ENCODE results near the gene TTLL3.
"Not testable (repeated sequence)": the region's sequence is repeated elsewhere in the genome, so short reads cannot be mapped to it uniquely, and the experiment has no call there.

TTLL3 gene

DNA sequence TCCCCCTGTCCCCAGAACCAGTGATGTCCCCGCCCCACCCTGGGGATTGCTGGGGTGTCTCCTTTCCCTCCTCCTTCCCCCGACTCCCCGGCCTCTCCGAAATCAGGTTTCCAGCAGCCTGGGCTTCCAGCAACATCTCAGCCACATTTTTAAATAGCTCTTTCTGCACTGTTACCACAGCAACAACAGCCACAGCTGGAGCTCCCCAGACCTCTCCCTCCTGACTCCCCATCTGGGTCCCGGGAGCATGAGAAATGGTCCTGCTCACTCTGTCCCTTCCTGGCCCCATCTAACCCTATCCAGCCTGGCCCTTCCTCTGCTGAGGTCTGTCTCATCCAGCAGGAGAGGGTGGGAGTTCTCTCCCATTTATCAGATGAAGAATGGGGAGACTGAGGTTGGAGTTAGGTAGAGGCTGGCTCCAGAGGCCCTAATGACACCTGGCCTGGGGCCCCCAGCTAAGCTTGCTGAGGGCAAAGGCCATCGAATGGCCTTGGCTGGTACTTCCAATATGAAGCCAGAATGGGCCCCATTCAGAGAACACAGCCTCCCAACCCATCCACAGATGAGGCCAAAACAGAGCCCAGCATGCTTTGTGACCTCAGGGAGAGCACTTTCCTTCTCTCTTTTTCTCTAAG lies 41.8 kb upstream of the TTLL3 start:
- H3K4me3 ChIP-seq (ENCODE audit: low read depth, low read length): no peak overlapping the region
- no peak for DNase-seq (ENCODE audit: low read depth)
- TF ChIP-seq, protein P1, sequence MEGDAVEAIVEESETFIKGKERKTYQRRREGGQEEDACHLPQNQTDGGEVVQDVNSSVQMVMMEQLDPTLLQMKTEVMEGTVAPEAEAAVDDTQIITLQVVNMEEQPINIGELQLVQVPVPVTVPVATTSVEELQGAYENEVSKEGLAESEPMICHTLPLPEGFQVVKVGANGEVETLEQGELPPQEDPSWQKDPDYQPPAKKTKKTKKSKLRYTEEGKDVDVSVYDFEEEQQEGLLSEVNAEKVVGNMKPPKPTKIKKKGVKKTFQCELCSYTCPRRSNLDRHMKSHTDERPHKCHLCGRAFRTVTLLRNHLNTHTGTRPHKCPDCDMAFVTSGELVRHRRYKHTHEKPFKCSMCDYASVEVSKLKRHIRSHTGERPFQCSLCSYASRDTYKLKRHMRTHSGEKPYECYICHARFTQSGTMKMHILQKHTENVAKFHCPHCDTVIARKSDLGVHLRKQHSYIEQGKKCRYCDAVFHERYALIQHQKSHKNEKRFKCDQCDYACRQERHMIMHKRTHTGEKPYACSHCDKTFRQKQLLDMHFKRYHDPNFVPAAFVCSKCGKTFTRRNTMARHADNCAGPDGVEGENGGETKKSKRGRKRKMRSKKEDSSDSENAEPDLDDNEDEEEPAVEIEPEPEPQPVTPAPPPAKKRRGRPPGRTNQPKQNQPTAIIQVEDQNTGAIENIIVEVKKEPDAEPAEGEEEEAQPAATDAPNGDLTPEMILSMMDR (IDR thresholded peaks at IDR 0.05; ENCODE audit: insufficient read depth, low read depth, low read length, missing control alignments): no peak

DNA sequence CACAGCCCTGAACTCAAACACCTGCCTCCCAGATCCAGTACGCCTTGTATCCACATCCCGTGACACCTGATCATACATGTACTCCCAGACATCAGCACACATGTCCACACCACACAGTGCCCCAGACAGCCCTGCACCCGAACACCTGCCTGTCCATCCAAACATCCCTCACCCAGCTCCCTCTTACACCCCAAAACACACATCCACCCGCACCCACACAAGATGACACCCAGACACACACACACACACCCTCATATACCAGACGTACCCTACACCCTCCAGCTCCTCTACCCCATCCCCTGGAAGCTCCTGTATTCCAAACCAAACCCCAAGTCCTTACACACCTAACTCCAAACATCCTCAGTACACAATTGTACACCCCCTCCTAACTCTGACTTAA lies 41.0 kb upstream of the TTLL3 start:
- TF ChIP-seq, protein P1 (IDR thresholded peaks at IDR 0.05; ENCODE audit: insufficient read depth, low read depth, low read length, missing control alignments): no peak
- DNase-seq (ENCODE audit: low read depth): no peak
- H3K4me3 ChIP-seq (ENCODE audit: low read depth, low read length): no peak overlapping the region; the same call in 1 of the 2 replicates

DNA sequence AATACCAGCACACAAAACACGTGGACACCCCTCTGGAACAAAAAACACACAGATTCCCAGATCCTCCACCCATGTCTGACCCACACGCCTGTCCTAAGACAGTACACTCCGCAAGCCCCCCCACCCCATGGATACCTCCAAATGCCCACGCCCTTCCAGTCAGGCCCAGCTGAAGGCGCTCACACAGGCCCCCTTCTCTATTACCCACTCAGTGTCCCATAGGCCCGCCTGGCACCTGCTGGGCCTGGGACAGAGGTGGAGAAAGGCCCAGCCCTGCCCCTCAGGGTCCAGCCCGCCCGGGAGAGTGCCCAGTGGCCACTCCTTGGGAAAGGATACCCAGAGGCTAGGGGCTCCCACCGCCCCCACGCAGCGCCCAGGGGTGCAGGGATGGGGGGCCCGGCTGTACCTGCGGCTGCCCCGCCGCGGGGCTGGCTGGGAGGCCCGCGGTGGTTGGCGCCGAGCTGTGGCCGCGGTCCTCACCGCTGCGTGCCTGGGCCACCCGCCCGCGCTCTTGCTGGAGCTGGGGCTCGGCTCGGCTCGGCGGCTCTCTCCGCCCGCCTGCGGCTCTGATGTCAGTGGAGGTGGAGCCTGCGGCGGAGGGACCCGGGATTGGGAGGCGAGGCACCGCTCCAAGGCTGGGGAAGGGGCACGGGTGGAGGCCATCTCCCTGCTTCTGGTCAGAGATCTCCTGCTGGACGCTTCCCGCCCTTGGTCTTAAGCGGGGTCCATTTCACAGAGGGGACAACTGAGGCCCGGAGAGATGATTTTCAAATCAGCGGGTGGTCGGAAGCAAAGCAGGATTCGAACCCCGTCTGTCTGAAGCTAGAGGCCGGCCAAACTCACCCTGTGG lies 40.4 kb upstream of the TTLL3 start, which contains the start of gene CAMK1:
TSS of gene CAMK1 (minus strand) at position 522 of the 850 bp plus-strand sequence. CDS start 2,198 bp downstream, outside the sequence.
- peak within 1 kb of the TSS; percentile 37 for H3K4me3 ChIP-seq (ENCODE audit: low read depth, low read length)
- peak; percentile 46 for DNase-seq (ENCODE audit: low read depth)
- TF ChIP-seq, protein P1 (IDR thresholded peaks at IDR 0.05; ENCODE audit: insufficient read depth, low read depth, low read length, missing control alignments): no peak

DNA sequence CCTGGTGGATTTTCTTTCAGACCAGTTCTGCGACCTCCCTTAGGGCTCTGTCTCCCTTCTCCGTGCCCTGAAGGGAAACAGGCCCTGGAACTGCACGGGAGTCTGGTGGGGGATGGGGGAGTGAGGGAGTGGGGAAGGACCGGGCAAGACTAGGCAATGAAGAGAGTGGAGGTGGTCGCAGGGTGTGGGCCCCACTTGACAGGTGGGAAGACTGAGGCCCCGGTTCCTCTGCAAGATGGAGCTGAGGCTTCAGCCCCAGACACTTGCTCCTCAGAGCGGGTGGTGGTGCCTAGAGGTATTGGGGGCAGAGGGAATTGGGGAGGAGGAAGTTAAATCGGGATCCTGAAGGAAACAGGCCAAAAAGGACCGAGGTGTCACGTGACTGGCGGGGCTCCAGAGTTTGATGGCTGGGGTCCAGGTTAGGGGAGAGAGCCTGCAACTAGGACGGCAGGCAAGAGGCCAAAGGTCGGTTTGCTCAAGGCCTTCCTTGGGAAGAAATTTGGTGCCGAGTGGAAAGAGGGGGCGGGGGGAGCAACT lies 39.7 kb upstream of the TTLL3 start:
- no peak for DNase-seq (ENCODE audit: low read depth)
- TF ChIP-seq, protein P1 (IDR thresholded peaks at IDR 0.05; ENCODE audit: insufficient read depth, low read depth, low read length, missing control alignments): no peak
- H3K4me3 ChIP-seq (ENCODE audit: low read depth, low read length): peak overlapping the region; percentile 37

DNA sequence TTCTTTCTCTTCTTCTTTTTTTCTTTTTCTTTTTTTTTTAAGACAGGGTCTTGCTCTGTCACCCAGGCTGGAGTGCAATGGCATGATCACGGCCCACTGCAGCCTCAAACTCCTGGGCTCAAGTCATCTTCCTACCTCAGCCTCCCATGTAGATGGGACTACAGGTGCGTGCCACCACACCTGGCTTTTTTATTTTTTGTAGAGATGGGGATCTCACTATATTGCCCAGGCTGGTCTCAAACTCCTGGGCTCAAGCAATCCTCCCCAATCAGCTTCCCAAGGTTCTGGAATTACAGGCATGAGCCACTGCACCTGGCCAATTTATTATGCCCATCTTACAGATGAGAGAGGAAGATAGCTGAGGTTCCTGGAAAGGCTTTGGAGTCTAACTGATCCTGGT lies 39.1 kb upstream of the TTLL3 start:
- H3K4me3 ChIP-seq (ENCODE audit: low read depth, low read length); DNase-seq (ENCODE audit: low read depth): not testable (repeated sequence)

DNA sequence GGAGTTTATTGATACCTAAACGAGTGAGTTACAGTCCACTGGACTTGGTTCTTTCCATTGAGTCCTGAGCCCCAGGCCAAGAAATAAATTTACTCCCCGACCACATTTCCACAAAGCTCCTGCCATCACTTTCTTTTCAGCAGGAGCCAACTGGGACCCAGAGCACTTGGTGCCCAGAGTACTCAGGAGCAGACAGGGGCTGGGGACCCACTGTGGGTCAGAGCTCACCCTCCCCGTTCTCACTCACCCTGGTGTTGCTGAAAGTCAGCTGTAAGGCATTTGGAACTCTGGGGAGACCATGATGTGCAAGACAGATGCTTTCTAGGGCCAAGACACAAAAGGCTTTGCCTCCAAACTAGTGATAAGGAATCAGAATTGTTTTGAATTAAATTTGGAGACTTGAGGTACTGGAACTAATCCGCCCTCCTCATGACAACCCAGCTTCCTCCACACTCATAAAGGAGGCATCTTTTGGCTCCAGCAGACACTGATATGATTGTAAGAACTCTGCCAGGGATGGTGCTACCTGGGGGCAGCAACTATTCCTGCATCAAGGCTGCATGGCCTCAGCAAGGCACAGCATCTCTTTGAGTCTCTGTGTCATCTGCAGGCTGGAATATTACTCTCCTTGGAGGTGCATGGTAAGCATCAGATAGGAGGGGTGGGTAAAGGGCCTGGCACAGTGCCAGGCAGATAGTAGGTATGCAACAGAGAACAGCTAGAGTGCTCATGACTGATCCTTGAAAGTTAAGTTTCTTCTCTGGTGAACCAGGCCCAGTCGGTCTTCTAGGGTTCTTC lies 33.0 kb upstream of the TTLL3 start:
- TF ChIP-seq, protein P1 (IDR thresholded peaks at IDR 0.05; ENCODE audit: insufficient read depth, low read depth, low read length, missing control alignments): no peak

DNA sequence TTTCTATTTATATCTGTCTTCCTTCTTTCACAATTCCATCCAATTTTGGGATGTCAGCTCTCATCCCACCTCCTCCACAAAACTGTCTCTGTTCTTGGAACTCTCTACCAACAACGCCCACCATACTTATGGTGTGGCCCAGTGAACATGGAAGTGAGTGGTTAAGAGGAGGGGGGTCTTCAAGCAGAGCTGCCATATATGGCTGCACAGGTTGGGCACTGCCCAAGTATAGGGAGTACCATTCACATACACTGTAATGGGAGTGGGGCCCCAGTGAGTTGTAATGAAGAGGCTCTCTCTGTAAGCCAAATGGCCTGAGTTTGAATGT lies 32.4 kb upstream of the TTLL3 start:
- no peak for DNase-seq (ENCODE audit: low read depth)
- H3K4me3 ChIP-seq (ENCODE audit: low read depth, low read length): no peak overlapping the region
- TF ChIP-seq, protein P1 (IDR thresholded peaks at IDR 0.05; ENCODE audit: insufficient read depth, low read depth, low read length, missing control alignments): no peak

More for the DNA sequence above, 33.0 kb upstream of the TTLL3 start:
- DNase-seq (ENCODE audit: low read depth): no peak
- H3K4me3 ChIP-seq (ENCODE audit: low read depth, low read length): no peak overlapping the region
